GM18526 (cell line): ENCODE measurements around the gene WDR38.

Experiments
- POLR2A ChIP-seq: IDR thresholded peaks from 3 replicates; pipeline ENCODE4 v1.6.1; 2011; ENCODE audit not compliant: insufficient read length; ENCODE audit errors: extremely low read depth

The WDR38 gene

DNA sequence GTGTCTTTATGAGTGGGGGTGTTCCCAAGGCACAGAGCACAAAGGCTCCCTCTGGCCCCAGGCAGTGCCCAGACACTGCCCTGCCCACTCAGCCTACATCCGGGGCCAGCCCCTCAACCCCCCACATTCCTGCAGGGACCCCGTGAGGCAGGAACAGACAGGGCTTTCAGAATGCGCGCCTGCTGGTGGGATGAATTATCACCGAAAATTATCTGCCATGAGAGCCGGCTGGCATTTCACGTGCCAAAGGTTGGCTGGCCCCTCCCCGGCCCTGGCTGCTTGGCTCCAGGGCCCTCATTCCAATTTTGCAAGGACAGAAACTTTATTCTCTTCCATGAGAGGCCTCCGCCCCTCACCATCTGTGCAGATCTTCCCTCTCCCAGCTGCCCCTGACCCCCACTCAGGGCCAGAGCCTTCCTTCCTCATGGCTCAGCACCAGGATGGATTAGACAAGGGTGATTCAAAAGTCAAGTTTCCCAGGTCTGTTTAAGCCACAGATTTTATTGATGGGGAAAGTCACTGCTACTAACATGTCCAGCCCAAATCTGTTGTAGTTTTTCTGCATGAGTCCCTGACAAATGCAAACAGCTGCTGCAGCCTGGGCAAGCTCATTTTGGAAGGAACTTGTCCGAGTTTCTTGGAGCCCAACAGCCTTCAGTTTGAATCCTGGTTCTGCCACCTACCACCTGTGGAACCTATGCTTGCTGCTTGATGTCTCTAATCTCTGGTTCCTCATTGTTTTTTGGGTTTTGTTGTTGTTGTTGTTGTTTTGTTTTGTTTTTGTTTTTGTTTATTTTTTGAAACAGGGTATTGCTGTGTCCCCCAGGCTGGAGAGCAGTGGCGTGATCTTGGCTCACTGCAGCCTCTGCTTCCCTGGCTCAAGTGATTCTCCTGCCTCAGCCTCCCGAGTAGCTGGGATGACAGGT, 32.3 kb upstream of the WDR38 start:
- no peak for TF ChIP-seq POLR2A

DNA sequence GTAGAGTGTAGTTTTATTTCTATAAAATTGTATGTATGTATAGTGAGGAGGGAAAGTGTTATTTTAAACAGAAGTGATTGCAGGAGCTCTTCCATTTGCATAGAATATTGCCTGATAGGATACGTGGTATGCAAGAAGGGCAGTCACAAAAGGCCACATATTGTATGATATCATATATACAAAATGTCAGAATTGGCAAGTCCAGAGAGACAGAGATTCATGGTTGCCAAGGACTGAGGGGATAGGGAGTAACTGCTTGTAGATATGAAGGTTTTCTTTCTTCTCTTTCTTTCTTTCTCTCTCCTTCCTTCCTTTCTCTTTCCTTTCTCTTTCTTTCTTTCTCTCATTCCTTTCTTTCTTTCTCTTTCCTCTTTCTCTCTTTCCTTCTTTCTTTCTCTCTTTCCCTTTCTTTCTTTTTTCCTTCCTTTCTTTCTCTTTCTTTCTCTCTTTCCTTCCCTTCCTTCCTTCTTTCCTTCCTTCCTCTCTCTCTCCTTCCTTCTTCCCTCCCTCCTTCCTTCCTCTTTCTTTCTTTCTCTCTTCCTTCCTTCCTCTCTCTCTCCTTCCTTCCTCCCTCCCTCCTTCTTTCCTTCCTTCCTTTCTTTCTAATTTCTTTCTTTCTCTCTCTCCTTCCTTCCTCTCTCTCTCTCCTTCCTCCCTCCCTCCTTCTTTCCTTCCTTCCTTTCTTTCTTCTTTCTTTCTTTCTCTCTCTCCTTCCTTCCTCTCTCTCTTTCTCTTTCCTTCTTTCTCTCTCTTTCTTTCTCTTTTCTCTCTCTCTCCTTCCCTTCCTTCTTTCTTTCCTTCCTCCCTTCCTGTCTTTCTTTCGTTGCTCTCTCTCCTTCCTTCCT, 24.5 kb upstream of the WDR38 start:
- no peak for TF ChIP-seq POLR2A

GRCh38 chr9:124829334-124829669, 24.0 kb upstream of the WDR38 start:
- no peak for TF ChIP-seq POLR2A

GRCh38 chr9:124830593-124830992, 22.7 kb upstream of the WDR38 start:
- TF ChIP-seq POLR2A, result no peak

DNA sequence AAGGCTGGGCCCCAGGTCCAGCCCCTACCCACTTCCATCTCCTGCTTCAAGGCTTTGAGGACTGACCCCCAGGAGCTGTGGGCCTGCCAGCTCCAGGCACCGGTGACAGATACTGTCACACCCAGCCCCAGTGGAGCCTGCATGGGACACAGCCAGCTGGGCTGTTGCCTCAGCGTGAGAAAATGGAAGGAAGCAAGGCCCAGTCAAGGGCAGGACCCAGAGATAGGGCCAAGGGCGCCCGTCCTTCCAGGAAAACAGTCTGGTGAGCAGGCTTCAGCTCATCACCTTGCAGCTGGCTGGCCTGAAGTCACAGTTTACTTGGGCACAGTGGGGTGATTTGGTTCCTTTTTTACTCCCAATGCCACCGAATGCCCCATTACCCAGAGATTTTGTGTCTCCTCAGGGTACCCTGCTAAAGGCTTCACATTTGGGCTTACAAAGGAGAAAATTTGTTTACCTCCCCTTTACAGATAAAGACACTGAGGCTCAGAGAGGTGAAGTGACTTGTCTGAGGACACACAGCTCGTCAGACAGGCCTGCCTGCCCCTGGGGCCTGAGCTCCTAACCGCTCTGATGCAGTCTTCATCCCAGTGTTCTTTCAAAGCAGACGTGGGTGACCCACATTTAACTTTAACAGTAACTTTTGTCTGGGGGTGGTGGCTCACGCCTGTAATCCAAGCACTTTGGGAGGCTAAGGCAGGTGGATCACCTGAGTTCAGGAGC, 21.5 kb upstream of the WDR38 start:
- no peak for TF ChIP-seq POLR2A

DNA sequence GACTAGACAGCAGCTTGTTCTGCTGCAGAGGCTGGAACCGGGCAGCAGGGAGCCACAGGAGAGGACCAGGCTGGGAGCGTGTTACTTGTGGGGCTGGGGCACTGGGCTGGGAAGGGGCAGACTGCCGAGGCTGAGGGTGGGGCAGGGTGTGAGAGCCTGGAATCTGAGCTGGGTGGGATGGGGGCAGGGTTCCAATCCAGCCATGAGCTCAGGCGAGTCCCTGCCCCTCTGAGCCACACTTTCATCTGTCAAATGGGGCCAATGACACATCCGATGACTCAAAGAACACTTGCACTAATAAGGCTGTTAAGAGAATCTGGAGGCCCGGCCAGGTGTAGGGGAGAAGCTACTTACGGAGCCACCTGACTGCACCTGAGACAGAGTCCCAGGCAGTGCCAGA, 18.7 kb upstream of the WDR38 start:
- no peak for TF ChIP-seq POLR2A

DNA sequence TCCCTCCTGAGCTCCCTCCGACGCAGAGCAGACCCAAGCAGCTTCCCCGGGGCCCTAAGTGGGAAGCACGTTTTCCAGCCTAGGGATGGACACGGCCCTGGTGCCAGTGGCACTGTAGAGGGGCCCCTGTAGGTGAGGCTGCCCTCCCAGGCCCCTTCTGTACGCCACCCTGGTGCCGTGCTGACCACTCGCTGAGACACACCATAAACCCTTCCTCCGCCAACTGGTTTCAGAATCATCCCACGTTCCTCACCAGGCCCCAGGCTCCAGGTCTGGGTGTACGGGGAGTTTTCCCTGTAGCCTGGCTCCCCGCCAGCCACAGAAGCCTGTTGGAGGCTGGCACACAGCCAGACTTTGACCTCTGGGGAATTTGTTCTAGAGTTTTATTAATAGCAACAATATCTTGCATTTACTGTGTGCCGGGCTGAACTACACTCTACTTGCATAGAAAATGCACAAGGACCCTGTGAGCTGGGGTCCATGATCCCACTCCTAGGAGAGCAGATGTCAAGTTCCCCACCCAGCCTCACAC, 18.2 kb upstream of the WDR38 start:
- no peak for TF ChIP-seq POLR2A

- no peak for TF ChIP-seq POLR2A
Observed at GRCh38 chr9:124839612-124840299, 13.5 kb upstream of the WDR38 start.

DNA sequence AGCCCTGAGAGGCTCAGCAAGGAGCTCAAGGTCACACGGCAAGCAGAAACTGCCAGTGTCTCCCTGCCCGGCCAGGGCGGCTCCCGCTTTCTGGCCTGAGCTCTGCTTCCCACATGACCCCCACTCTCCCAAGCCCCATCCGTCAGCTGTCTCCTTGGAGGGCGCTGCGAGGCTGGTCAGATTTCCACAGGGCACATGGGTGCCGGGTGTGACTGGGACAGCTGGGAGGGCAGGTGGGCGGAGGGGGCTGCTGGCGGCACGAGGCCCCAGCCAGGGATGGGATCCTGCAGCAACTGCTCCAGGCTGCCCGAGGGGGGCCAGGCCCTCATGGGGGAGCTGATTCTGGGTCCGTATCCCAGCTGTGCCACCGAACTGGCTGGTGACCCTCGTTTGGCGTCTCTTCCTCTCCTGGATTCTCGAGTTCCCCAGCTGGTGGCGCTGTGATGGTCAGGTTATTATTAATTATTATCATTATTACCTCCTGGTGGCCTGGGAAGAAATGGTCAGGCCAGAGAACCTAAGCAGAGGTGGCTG, 12.9 kb upstream of the WDR38 start:
- no peak for TF ChIP-seq POLR2A

DNA sequence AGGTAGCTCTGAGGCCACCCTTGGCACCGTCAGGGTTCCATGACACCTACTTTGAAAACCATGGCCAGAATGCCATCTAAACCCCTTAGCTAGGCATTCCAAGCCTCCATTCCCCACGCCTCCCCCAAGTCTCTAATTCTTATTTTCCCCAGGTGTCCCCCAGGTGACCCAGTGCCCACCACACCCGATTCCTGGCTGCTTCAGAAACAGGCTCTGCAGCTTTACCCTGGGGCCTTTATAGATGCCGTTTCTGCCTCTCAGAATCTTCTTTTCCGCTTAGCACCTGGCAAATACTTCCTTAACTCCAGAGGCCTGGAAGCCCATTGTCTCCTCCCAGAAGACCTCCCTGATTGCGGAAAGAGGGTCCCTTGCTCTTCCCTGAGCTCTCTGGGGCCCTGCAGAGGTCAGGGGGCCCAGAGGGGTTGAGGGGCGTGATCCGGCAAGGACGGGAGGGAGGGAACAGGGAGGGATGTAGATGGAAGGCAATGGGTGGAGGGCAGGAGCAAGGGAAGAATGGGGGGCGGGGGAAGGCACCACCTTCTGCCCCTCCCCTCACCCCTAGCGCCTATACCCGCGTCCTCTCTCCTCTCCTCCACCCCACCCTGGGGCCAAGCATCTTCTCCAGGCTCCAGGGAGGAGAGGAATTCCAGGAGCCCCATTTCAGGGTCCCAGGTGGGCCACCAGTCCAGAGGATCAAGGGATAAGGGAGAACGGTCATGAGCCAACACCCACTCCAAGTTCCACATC, 12.0 kb upstream of the WDR38 start:
- TF ChIP-seq POLR2A, result no peak

GRCh38 chr9:124843456-124844034, 9.7 kb upstream of the WDR38 start:
- TF ChIP-seq POLR2A, result no peak

DNA sequence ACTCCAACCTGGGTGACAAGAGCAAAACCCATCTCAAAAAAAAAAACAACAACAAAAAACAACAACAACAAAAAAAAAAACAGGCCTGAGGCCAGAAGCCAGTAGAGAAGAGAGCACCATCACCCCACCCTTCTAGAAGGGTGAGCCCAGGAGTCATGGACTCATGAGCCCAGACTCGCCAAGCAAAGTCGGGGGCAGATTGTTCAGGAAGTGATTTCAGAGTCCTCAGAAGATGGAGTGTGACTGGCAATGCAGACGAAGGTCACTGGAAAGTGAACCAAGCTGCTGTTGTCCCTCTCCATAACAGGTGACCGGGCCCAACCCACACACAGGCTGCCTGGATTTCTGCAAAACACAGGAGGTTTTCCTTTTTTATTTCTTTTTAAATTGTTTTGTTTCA, 9.0 kb upstream of the WDR38 start:
- TF ChIP-seq POLR2A, result no peak

- no peak for TF ChIP-seq POLR2A
Observed at GRCh38 chr9:124846969-124847368, 6.3 kb upstream of the WDR38 start.
